Stimulated activated CD8-positive, alpha-beta memory T cell treated with anti-CD3 and anti-CD28 coated beads, Interleukin-2, amount 100 ng/mL, for 1 hour (primary cell): ENCODE measurements around the gene PBRM1.

Experiments
- DNase-seq, 2 donors: peaks; one replicate each; pipeline ENCODE4 v3.0.0-alpha.2; 2020; ENCODE audit warnings: low read depth in 2 of 2

The PBRM1 gene

DNA sequence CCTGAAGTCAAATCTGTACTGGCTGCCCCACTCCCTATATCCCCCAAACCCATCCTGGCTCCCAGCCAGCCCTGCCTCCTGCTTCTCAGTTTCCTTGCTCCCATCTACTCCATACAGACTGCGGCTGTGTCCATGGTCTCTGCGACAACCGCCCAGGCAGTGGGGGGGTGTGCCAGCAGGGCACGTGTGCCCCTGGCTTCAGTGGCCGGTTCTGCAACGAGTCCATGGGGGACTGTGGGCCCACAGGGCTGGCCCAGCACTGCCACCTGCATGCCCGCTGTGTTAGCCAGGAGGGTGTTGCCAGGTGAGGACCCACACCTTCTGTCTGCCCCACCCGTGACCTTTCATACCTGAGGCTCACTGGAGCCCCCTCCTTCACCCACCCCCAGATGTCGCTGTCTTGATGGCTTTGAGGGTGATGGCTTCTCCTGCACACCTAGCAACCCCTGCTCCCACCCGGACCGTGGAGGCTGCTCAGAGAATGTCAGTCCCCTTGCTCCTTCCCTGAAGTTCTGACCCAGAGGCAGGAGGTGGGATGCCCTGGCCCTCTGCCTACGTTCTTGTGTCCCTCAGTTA is 175.9 kb downstream of the PBRM1 start:
- DNase-seq = no peak

- no peak for DNase-seq
Measured at GRCh38 chr3:52507359-52507758, 178.4 kb downstream of the PBRM1 start.

DNA sequence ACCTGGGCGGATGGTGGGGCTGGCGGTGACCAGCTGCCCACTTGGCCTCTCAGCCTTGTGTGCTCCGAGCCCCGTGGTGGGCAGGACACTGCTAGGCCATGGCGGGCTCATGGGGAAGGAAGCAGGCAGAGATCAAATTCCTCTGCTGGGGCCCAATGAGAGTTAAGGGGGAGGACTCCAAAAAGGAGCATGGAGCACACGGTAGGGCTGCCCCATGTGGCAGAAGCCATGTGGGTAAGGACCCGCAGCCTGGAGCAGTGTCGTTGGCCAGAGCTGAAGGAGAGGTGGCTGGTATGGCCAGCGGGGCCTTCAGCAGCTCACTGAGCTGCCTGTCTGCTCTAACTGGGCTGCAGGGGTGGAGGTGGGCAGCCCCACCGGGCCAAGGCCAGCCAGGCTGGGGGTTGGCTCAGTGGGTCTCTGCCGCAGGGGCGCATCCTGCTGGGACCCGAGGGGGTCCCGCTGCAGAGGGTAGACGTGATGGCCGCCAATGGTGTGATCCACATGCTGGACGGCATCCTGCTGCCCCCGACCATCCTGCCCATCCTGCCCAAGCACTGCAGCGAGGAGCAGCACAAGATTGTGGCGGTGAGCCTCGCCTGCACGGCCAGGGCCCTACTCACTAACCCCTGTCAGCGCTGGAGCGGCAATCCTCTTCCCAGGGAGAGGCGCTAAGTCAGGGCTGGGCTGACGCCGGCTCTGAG is 179.3 kb downstream of the PBRM1 start:
- DNase-seq = no peak

DNA sequence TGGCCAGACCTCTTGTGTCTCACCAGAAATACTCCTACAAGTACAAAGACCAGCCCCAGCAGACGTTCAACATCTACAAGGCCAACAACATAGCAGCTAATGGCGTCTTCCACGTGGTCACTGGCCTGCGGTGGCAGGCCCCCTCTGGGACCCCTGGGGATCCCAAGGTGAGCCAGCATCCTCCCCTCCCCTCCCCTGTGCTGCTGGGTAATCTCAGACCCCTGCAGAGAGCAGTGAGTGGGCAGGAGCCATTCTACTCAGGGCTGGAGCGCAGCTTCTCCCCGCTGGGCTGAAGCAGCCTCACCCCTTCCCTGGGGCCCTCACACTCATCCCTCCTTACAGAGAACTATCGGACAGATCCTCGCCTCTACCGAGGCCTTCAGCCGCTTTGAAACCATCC is 180.7 kb downstream of the PBRM1 start:
- DNase-seq = no peak

DNA sequence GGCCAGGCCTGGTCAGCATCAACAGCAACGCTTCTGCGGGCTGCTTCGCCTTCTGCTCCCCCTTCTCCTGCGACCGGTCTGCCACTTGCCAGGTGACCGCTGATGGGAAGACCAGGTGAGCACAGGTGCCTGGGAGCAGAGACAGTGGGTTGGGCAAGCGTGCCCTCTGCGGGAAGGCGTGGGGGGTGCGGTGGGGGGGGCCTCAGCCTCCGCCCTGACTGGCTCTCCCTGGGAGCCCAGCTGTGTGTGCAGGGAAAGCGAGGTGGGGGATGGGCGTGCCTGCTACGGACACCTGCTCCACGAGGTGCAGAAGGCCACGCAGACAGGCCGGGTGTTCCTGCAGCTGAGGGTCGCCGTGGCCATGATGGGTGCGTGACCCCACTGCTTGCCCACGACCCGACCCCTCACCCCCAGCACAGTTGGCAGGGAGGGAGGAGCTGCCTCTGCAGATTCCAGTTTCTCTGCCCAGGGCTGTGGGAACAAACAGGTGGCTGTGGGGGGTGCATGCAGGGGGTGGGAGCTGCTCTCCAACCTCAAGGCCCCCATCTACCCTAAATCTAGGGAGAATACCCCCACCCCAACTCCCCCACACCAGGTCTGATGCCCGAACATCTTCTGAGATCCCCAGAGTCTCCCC is 181.8 kb downstream of the PBRM1 start:
- DNase-seq = no peak

GRCh38 chr3:52502808-52503350 is 182.8 kb downstream of the PBRM1 start:
- no peak for DNase-seq

DNA sequence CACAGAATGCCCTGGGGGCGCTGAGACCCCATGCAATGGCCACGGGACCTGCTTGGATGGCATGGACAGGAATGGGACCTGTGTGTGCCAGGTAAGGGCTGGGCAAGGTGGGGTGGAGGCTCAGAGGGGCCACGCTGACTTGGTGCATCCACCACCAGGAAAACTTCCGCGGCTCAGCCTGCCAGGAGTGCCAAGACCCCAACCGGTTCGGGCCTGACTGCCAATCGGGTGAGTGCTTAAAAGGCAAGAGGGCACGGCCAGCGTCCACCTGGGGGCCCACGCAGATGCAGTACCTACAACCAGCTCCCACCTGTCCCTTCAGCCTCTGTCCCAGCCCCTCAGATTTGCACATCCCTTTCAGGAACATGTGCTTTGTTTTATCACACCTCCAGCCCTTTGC is 183.7 kb downstream of the PBRM1 start:
- no peak for DNase-seq

- no peak for DNase-seq
Measured at GRCh38 chr3:52501046-52501445, 184.7 kb downstream of the PBRM1 start.

GRCh38 chr3:52498137-52499054 is 187.3 kb downstream of the PBRM1 start:
- no peak for DNase-seq

GRCh38 chr3:52495777-52496602 is 189.7 kb downstream of the PBRM1 start:
- DNase-seq = no peak
